HepG2 (cell line): Measurements from ENCODE around the gene ABTB2. TPM values are rescaled to one million over a fixed set of nuclear protein-coding genes. Genes with fewer than 3 reads are reported as not detected.
A peak's percentile ranks its signal among the peaks of the same experiment; 100 is the strongest.

ENCODE experiments used
- ATAC-seq: fragments of 200-7000 bp; cut with Tn5 transposase; 3 replicates; pipeline ENCODE4 v1.9.1; 2020; ENCODE audit warnings: mild to moderate bottlenecking, moderate library complexity
- BruUV-seq: library from RNA; stranded (reverse); fragments of 400-500 nt; replicated peaks from 2 replicates; lab custom pipeline; 2021; lab: Mats Ljungman, UMichigan
- CTCF ChIA-PET: fragments of 300-600 bp; formaldehyde crosslinking; extraction: SDS; loops from one replicate; lab custom pipeline; 2021; ENCODE audit warnings: low total read pairs, inconsistent platforms, low intra/inter-chr PET ratio; lab: Yijun Ruan, JAX
- POLR2A ChIA-PET: fragments of 350-600 bp; sonication (Branson Sonifier 250); formaldehyde crosslinking; loops from one replicate; lab custom pipeline; 2020; ENCODE audit warnings: antibody characterized with exemption, inconsistent platforms; lab: Yijun Ruan, JAX
- DNase-seq: peaks from one replicate; pipeline ENCODE4 v3.0.0-alpha.2; 2015; ENCODE audit warnings: low spot score
- FAIRE-seq: peaks from 3 replicates; lab custom pipeline; 2011; peaks lifted over from hg19 to GRCh38; lab: Jason Lieb, UNC
- H2AFZ ChIP-seq: one replicate; pipeline ENCODE4 v1.6.1; 2011; ENCODE audit warnings: low read length, inconsistent platforms
- H3K27ac ChIP-seq: fragments of 300-600 bp; 3 replicates; pipeline ENCODE4 v1.8.0; 2011; ENCODE audit warnings: mixed run types, mild to moderate bottlenecking, mixed read lengths, low read length, inconsistent platforms; ENCODE audit not compliant: insufficient read depth; ENCODE audit errors: extremely low read length
- H3K27me3 ChIP-seq, 2 experiments: fragments of 200-600 bp in 1 of 2; 2 replicates in 1 of 2; 3 replicates in 1 of 2; pipeline versions ENCODE4 v1.6.0 to v1.8.0; 2011; ENCODE audit warnings: low read length in 2 of 2, mild to moderate bottlenecking in 2 of 2, moderate library complexity in 2 of 2, inconsistent platforms in 1 of 2; ENCODE audit not compliant: insufficient read depth in 2 of 2, control insufficient read depth in 1 of 2
- H3K36me3 ChIP-seq, 2 experiments: fragments of 200-600 bp in 1 of 2; replicated peaks in 1 of 2; 2 replicates in 1 of 2; 3 replicates in 1 of 2; pipeline versions ENCODE4 v1.5.1 to v1.8.0; 2011; ENCODE audit warnings: low read length in 2 of 2, inconsistent platforms in 1 of 2; ENCODE audit not compliant: insufficient read depth in 2 of 2, control insufficient read depth in 1 of 2
- H3K4me1 ChIP-seq: 2 replicates; pipeline ENCODE4 v1.5.1; 2012; ENCODE audit warnings: low read length, inconsistent platforms; ENCODE audit not compliant: insufficient read depth
- H3K4me2 ChIP-seq: 2 replicates; pipeline ENCODE4 v1.6.0; 2011; ENCODE audit warnings: low read depth, low read length, inconsistent platforms
- H3K4me3 ChIP-seq, 3 experiments: fragments of 200-600 bp in 1 of 3; sonication (generic), shearing (Covaris generic) in 1 of 3; replicated peaks in 1 of 3; 2 replicates each; pipeline ENCODE4 v1.5.1; 2011 to 2016; ENCODE audit warnings: low read length in 3 of 3, inconsistent platforms in 2 of 3, low read depth in 2 of 3, mild to moderate bottlenecking in 2 of 3, control low read depth in 1 of 3, mixed read lengths in 1 of 3; ENCODE audit not compliant: insufficient read depth in 1 of 3
- H3K79me2 ChIP-seq: one replicate; pipeline ENCODE4 v1.6.1; 2011; ENCODE audit warnings: low read length, inconsistent platforms; ENCODE audit not compliant: insufficient read depth
- H3K9ac ChIP-seq: 2 replicates; pipeline ENCODE4 v1.6.0; 2011; ENCODE audit warnings: mild to moderate bottlenecking, low read depth, low read length, inconsistent platforms; ENCODE audit not compliant: insufficient read depth
- H3K9me3 ChIP-seq: 2 replicates; pipeline ENCODE4 v1.5.1; 2012; ENCODE audit warnings: mild to moderate bottlenecking, low read length
- H4K20me1 ChIP-seq: 2 replicates; pipeline ENCODE4 v1.6.0; 2011; ENCODE audit warnings: inconsistent platforms, mild to moderate bottlenecking, low read length, moderate library complexity; ENCODE audit not compliant: insufficient read depth
- ADNP ChIP-seq: sonication (generic); formaldehyde crosslinking; IDR thresholded peaks from 2 replicates; pipeline ENCODE4 v1.4.0; 2020; ENCODE audit warnings: missing genetic modification reagents
- ARID3A ChIP-seq: IDR thresholded peaks from 2 replicates; pipeline ENCODE4 v1.6.1; 2012; ENCODE audit warnings: low read depth, low read length, improper control_type of control experiment
- CHD2 ChIP-seq: IDR thresholded peaks from 2 replicates; pipeline ENCODE4 v1.6.1; 2011; ENCODE audit warnings: low read depth, low read length, improper control_type of control experiment
- NFIB ChIP-seq: sonication (generic); formaldehyde crosslinking; IDR thresholded peaks from 2 replicates; pipeline ENCODE4 v1.9.0; 2021; ENCODE audit warnings: missing genetic modification reagents, mild to moderate bottlenecking, borderline replicate concordance
- POLR2AphosphoS5 ChIP-seq: IDR thresholded peaks from 2 replicates; pipeline ENCODE4 v1.6.1; 2012; ENCODE audit warnings: low read depth, low read length
- ZBTB20 ChIP-seq: sonication (generic); formaldehyde crosslinking; IDR thresholded peaks from 2 replicates; pipeline ENCODE4 v1.8.1; 2023; ENCODE audit warnings: missing genetic modification reagents, low read depth, mild to moderate bottlenecking, borderline replicate concordance
- ZBTB44 ChIP-seq: sonication (generic); formaldehyde crosslinking; IDR thresholded peaks from 2 replicates; pipeline ENCODE4 v1.4.0; 2020; ENCODE audit warnings: missing genetic modification reagents
- ZNF280D ChIP-seq: sonication (generic); formaldehyde crosslinking; IDR thresholded peaks from 2 replicates; pipeline ENCODE4 v1.5.1; 2020; ENCODE audit warnings: mild to moderate bottlenecking, missing genetic modification reagents
- ZNF512B ChIP-seq: sonication (generic); formaldehyde crosslinking; IDR thresholded peaks from 2 replicates; pipeline ENCODE4 v1.5.1; 2020; ENCODE audit warnings: missing genetic modification reagents, mild to moderate bottlenecking, borderline replicate concordance
- ZNF574 ChIP-seq: sonication (generic); formaldehyde crosslinking; IDR thresholded peaks from 2 replicates; pipeline ENCODE4 v1.4.0; 2020; ENCODE audit warnings: missing genetic modification reagents
- ZSCAN12 ChIP-seq: sonication (generic); formaldehyde crosslinking; IDR thresholded peaks from 2 replicates; pipeline ENCODE4 v1.9.0; 2021; ENCODE audit warnings: mild to moderate bottlenecking, missing genetic modification reagents
- WGBS: methylation state at CpG from one replicate; pipeline ENCODE4 v1.1.6; 2017; ENCODE audit warnings: low lambda C conversion rate; 5-methylcytosine and 5-hydroxymethylcytosine counted together
- in situ Hi-C: cut with HindIII; loops from 2 replicates; pipeline ENCODE4 v1.10.0; 2017; ENCODE audit warnings: low pct_unique_long_range_greater_than_20kb; ENCODE audit not compliant: extremely low pct_ligation_motif_present
- intact Hi-C: fragments of 100-400 bp; cut with micrococcal nuclease; formaldehyde crosslinking; loops from one replicate; pipeline ENCODE4 v1.10.0; 2022; ENCODE audit not compliant: unreplicated experiment
- polyA plus RNA-seq, 8 experiments: library from polyadenylated mRNA; depleted of rRNA in 3 of 8; stranded (reverse) in 7 of 8; unstranded in 1 of 8; fragments of >200 nt; fragmentation: Illumina TruSeq in 4 of 8; extraction: Trizol in 4 of 8; gene quantifications; 2 replicates each; pipeline versions ENCODE4 v1.2.1 to v1.2.3, GENCODE V29; 2011 to 2016; ENCODE audit warnings: low read depth in 4 of 8, missing spikeins in 1 of 8, mixed read lengths in 1 of 8; ENCODE audit not compliant: insufficient read depth in 1 of 8
- total RNA-seq, 5 experiments: library from RNA; depleted of rRNA; stranded (reverse); fragments of >200 nt; fragmentation: Illumina TruSeq; extraction: Trizol; gene quantifications; 2 replicates each; pipeline ENCODE4 v1.2.3, GENCODE V29; 2016; ENCODE audit warnings: low read depth in 1 of 5

Gene ABTB2
- total and polyA plus RNA-seq, 2 of the 13 experiments (the other 11 are each of a cell fraction or from before 2014, with no cell fraction given): 5.1 to 15.4 TPM

GRCh38 chr11:34355726-34356125 is 2.1 kb downstream of the ABTB2 start:
- WGBS: 89% methylated on average over 3 of the region's 3 CpGs
- no peak overlapping the region for H3K27ac ChIP-seq
- in situ Hi-C loops: loop anchor here (5.0 to 25.0 kb wide), 3 partner anchors 178 to 1032 kb away; no protein-coding TSS in a partner anchor
- TF ChIP-seq ZNF574 (CRISPR knock-in tag): no peak
- no peak for TF ChIP-seq NFIB (CRISPR knock-in tag)
- no peak for TF ChIP-seq ARID3A
- no peak for TF ChIP-seq ZBTB44 (CRISPR knock-in tag)
- TF ChIP-seq ADNP: no peak
- no peak for TF ChIP-seq ZNF280D (CRISPR knock-in tag)
- no peak for TF ChIP-seq ZNF512B (CRISPR knock-in tag)
- TF ChIP-seq ZSCAN12 (CRISPR knock-in tag): no peak
- TF ChIP-seq POLR2AphosphoS5: no peak
- no peak for TF ChIP-seq CHD2
- TF ChIP-seq ZBTB20: no peak

More at GRCh38 chr11:34355726-34356125, 2.1 kb downstream of the ABTB2 start:
- Histone ChIP-seq H3K4me2 (peak overlapping the region; percentile 91), H3K36me3 (peaks cover 6 to 8% of the 10 kb centered on the region in 2 experiments; a peak in 2 of 5 replicates), H3K79me2 (peaks cover 64% of the 10 kb centered on the region), H2AFZ (no peak overlapping the region), H3K9me3 (no peaks in the 10 kb centered on the region), H3K4me1 (peaks cover 66% of the 10 kb centered on the region), H3K27me3 (no peaks in the 10 kb centered on the region; a peak in 1 of 5 replicates), H3K4me3 (peak overlapping the region; percentile 76 to 93 (median 91)), H4K20me1 (peaks cover 25% of the 10 kb centered on the region), H3K9ac (peak overlapping the region; percentile 73; the same call in 1 of the 2 replicates)
- FAIRE-seq: no peak
- POLR2A ChIA-PET: interaction anchor here (1.1 to 3.9 kb wide), 6 partner anchors 9 to 181 kb away, joined by 3 to 81 read pairs (median 22); no protein-coding TSS in a partner anchor
- BruUV-seq: no TSS peak
- CTCF ChIA-PET: no interaction called here
- DNase-seq: no peak
- intact Hi-C loops: loop anchor here (5.0 kb wide), 3 partner anchors 38 to 88 kb away; partner anchors contain the start of gene CAT
- no peak for ATAC-seq
